ENCODE results near the gene GGT6.
"Not testable (repeated sequence)": the region's sequence is repeated elsewhere in the genome, so short reads cannot be mapped to it uniquely, and the experiment has no call there.

GGT6 gene

GRCh38 chr17:4560421-4560820 is at the start of gene GGT6:
GGT6 (minus strand) TSS chr17:4560577; CDS start chr17:4560521, 56 bp downstream.
- DNase-seq, result no peak

- no peak for DNase-seq
Observed at GRCh38 chr17:4610162-4610561, 49.8 kb upstream of the GGT6 start.

GRCh38 chr17:4609761-4610160 is 49.4 kb upstream of the GGT6 start:
- no peak for DNase-seq

GRCh38 chr17:4607773-4608187 is 47.4 kb upstream of the GGT6 start:
- DNase-seq, result no peak

- no peak for DNase-seq
Observed at GRCh38 chr17:4607261-4607741, 46.9 kb upstream of the GGT6 start.

- no peak for DNase-seq
Observed at GRCh38 chr17:4605826-4606225, 45.4 kb upstream of the GGT6 start.

GRCh38 chr17:4604736-4605135 is 44.4 kb upstream of the GGT6 start:
- DNase-seq, result not testable (repeated sequence)

- DNase-seq, result no peak
Observed at GRCh38 chr17:4604111-4604644, 43.8 kb upstream of the GGT6 start.

- DNase-seq, result no peak
Observed at GRCh38 chr17:4602041-4602440, 41.7 kb upstream of the GGT6 start.

- DNase-seq, result no peak
Observed at GRCh38 chr17:4601326-4601725, 40.9 kb upstream of the GGT6 start.

GRCh38 chr17:4600563-4600962 is 40.2 kb upstream of the GGT6 start:
- DNase-seq, result no peak

GRCh38 chr17:4599505-4600281 is 39.3 kb upstream of the GGT6 start:
- no peak for DNase-seq

- no peak for DNase-seq
Observed at GRCh38 chr17:4598776-4599504, 38.6 kb upstream of the GGT6 start.

- DNase-seq, result no peak
Observed at GRCh38 chr17:4597975-4598374, 37.6 kb upstream of the GGT6 start.

GRCh38 chr17:4596636-4597380 is 36.4 kb upstream of the GGT6 start:
- DNase-seq, result no peak

- DNase-seq, result not testable (repeated sequence)
Observed at GRCh38 chr17:4595685-4596342, 35.4 kb upstream of the GGT6 start.

GRCh38 chr17:4594931-4595684 is 34.7 kb upstream of the GGT6 start:
- DNase-seq, result peak; percentile 47

GRCh38 chr17:4594406-4594805 is 34.0 kb upstream of the GGT6 start:
- no peak for DNase-seq

GRCh38 chr17:4593021-4593421 is 32.6 kb upstream of the GGT6 start:
- DNase-seq, result no peak

- no peak for DNase-seq
Observed at GRCh38 chr17:4592240-4593005, 32.0 kb upstream of the GGT6 start.

- no peak for DNase-seq
Observed at GRCh38 chr17:4591529-4591928, 31.2 kb upstream of the GGT6 start.
